ENCODE results near the gene MSH3. TPM values are rescaled to one million over a fixed set of nuclear protein-coding genes. Genes with fewer than 3 reads are reported as not detected.

MSH3 gene
- total RNA-seq, 1 experiment from 2014 or later = 17.2 TPM

DNA sequence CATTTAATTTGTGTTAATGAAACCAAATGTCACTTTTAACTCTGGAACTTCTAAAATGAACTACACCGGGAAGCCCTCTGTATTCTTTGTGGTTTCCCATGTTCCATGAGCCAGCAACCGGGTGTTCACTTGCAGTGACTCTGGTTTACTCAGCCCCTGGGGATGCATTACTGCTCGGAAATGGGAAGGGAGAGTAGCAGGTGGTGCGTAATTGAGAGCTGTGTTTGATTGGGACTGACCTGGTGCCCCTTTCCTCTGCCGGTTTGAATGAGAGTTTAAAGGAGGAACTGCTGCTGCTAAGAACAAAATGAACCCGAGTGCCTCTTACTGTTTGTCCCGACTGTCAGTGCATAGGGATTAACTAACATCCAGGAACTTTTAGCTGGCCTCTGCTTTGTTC, 100.4 kb downstream of the MSH3 start:
- H3K27me3 Mint-ChIP-seq (ENCODE audit: unreplicated experiment) = no peaks in the 10 kb centered on the region
- H3K4me3 Mint-ChIP-seq (ENCODE audit: low read depth, unreplicated experiment) = no peak overlapping the region
- H3K27ac Mint-ChIP-seq (ENCODE audit: unreplicated experiment) = no peak overlapping the region
- BruUV-seq (replicated peaks) = no TSS peak
- H3K9me3 Mint-ChIP-seq (ENCODE audit: low read depth, unreplicated experiment) = no peaks in the 10 kb centered on the region
- no peaks in the 10 kb centered on the region for H3K36me3 Mint-ChIP-seq (ENCODE audit: insufficient read depth, unreplicated experiment)
- TF ChIP-seq, protein P1, sequence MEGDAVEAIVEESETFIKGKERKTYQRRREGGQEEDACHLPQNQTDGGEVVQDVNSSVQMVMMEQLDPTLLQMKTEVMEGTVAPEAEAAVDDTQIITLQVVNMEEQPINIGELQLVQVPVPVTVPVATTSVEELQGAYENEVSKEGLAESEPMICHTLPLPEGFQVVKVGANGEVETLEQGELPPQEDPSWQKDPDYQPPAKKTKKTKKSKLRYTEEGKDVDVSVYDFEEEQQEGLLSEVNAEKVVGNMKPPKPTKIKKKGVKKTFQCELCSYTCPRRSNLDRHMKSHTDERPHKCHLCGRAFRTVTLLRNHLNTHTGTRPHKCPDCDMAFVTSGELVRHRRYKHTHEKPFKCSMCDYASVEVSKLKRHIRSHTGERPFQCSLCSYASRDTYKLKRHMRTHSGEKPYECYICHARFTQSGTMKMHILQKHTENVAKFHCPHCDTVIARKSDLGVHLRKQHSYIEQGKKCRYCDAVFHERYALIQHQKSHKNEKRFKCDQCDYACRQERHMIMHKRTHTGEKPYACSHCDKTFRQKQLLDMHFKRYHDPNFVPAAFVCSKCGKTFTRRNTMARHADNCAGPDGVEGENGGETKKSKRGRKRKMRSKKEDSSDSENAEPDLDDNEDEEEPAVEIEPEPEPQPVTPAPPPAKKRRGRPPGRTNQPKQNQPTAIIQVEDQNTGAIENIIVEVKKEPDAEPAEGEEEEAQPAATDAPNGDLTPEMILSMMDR (IDR thresholded peaks at IDR 0.05; ENCODE audit: unreplicated experiment) = no peak
- H3K4me1 Mint-ChIP-seq (ENCODE audit: low read depth, unreplicated experiment) = no peaks in the 10 kb centered on the region
- CTCF ChIA-PET = no interaction called here
- DNase-seq = no peak
- intact Hi-C loops (cut with micrococcal nuclease; ENCODE audit: unreplicated experiment) = no loop called here

DNA sequence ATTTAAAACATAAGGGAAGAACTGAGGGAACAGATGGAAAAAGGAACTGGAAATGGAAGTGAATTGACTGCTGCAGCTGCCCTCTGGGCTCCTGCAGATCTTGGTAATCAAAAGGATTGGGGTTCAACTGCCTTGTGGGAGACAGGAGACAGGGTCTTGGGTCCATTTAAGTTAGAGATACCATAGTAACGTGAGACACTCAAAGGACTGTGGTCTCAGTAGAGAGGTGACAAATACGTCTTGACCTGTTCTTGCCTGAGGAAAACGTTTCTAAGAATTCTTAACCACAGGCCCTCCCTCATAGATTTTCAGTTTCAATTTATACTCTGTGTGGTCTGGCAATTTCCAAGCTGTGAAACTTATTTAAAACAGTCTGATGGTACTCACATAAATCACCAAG, 101.2 kb downstream of the MSH3 start:
- no peak overlapping the region for H3K27ac Mint-ChIP-seq (ENCODE audit: unreplicated experiment)
- CTCF ChIA-PET = no interaction called here
- intact Hi-C loops (cut with micrococcal nuclease; ENCODE audit: unreplicated experiment) = no loop called here

GRCh38 chr5:80756292-80756691, 101.8 kb downstream of the MSH3 start:
- CTCF ChIA-PET = no interaction called here
- Mint-ChIP-seq H3K4me1 (ENCODE audit: low read depth, unreplicated experiment) (no peaks in the 10 kb centered on the region), H3K4me3 (ENCODE audit: low read depth, unreplicated experiment) (no peak overlapping the region), H3K27me3 (ENCODE audit: unreplicated experiment) (no peaks in the 10 kb centered on the region), H3K36me3 (ENCODE audit: insufficient read depth, unreplicated experiment) (no peaks in the 10 kb centered on the region), H3K9me3 (ENCODE audit: low read depth, unreplicated experiment) (no peaks in the 10 kb centered on the region), H3K27ac (ENCODE audit: unreplicated experiment) (no peak overlapping the region)
- TF ChIP-seq, protein P1 (IDR thresholded peaks at IDR 0.05; ENCODE audit: unreplicated experiment) = no peak
- BruUV-seq (replicated peaks) = no TSS peak
- no peak for DNase-seq
- intact Hi-C loops (cut with micrococcal nuclease; ENCODE audit: unreplicated experiment) = no loop called here

More for the DNA sequence above, 101.2 kb downstream of the MSH3 start:
- no peak for DNase-seq
- BruUV-seq (replicated peaks) = no TSS peak
- TF ChIP-seq, protein P1 (IDR thresholded peaks at IDR 0.05; ENCODE audit: unreplicated experiment) = no peak
- no peak overlapping the region for H3K4me3 Mint-ChIP-seq (ENCODE audit: low read depth, unreplicated experiment)
- H3K9me3 Mint-ChIP-seq (ENCODE audit: low read depth, unreplicated experiment) = no peaks in the 10 kb centered on the region
- no peaks in the 10 kb centered on the region for H3K4me1 Mint-ChIP-seq (ENCODE audit: low read depth, unreplicated experiment)
- H3K27me3 Mint-ChIP-seq (ENCODE audit: unreplicated experiment) = no peaks in the 10 kb centered on the region
- no peaks in the 10 kb centered on the region for H3K36me3 Mint-ChIP-seq (ENCODE audit: insufficient read depth, unreplicated experiment)

GRCh38 chr5:80757290-80757689, 102.8 kb downstream of the MSH3 start:
- Mint-ChIP-seq H3K27ac (ENCODE audit: unreplicated experiment) (no peak overlapping the region), H3K9me3 (ENCODE audit: low read depth, unreplicated experiment) (no peaks in the 10 kb centered on the region), H3K4me1 (ENCODE audit: low read depth, unreplicated experiment) (no peaks in the 10 kb centered on the region), H3K36me3 (ENCODE audit: insufficient read depth, unreplicated experiment) (no peaks in the 10 kb centered on the region), H3K4me3 (ENCODE audit: low read depth, unreplicated experiment) (no peak overlapping the region), H3K27me3 (ENCODE audit: unreplicated experiment) (no peaks in the 10 kb centered on the region)
- intact Hi-C loops (cut with micrococcal nuclease; ENCODE audit: unreplicated experiment) = no loop called here
- CTCF ChIA-PET = no interaction called here
- no TSS peak for BruUV-seq (replicated peaks)
- no peak for DNase-seq
- TF ChIP-seq, protein P1 (IDR thresholded peaks at IDR 0.05; ENCODE audit: unreplicated experiment) = no peak

Data from Calu3 (cell line).